Putamen (tissue), 1 donor: ENCODE data around the gene GMDS.
"Not testable (repeated sequence)": the region's sequence is repeated elsewhere in the genome, so short reads cannot be mapped to it uniquely, and the experiment has no call there.

Experiments used
- DNase-seq: peaks from one replicate; pipeline ENCODE4 v3.0.0-alpha.2; 2016; ENCODE audit warnings: low spot score

GMDS gene

GRCh38 chr6:1770968-1771723, 474.3 kb downstream of the GMDS start:
- no peak for DNase-seq

- no peak for DNase-seq
Observed at GRCh38 chr6:1770435-1770843, 475.0 kb downstream of the GMDS start.

GRCh38 chr6:1767481-1768246, 477.7 kb downstream of the GMDS start:
- no peak for DNase-seq

- no peak for DNase-seq
Observed at GRCh38 chr6:1766654-1767053, 478.8 kb downstream of the GMDS start.

GRCh38 chr6:1765160-1765903, 480.1 kb downstream of the GMDS start:
- DNase-seq: no peak

GRCh38 chr6:1764397-1764987, 480.9 kb downstream of the GMDS start:
- no peak for DNase-seq

GRCh38 chr6:1763404-1763803, 482.0 kb downstream of the GMDS start:
- DNase-seq: no peak

- no peak for DNase-seq
Observed at GRCh38 chr6:1762203-1762602, 483.2 kb downstream of the GMDS start.

GRCh38 chr6:1761477-1761877, 483.9 kb downstream of the GMDS start:
- DNase-seq: no peak

GRCh38 chr6:1760876-1761275, 484.5 kb downstream of the GMDS start:
- no peak for DNase-seq

GRCh38 chr6:1759870-1760269, 485.5 kb downstream of the GMDS start:
- no peak for DNase-seq

GRCh38 chr6:1758076-1758679, 487.2 kb downstream of the GMDS start:
- DNase-seq: no peak

- DNase-seq: no peak
Observed at GRCh38 chr6:1757131-1757530, 488.3 kb downstream of the GMDS start.

- no peak for DNase-seq
Observed at GRCh38 chr6:1756472-1757129, 488.8 kb downstream of the GMDS start.

GRCh38 chr6:1751063-1751462, 494.3 kb downstream of the GMDS start:
- DNase-seq: not testable (repeated sequence)

GRCh38 chr6:1749041-1749440, 496.4 kb downstream of the GMDS start:
- no peak for DNase-seq

- DNase-seq: no peak
Observed at GRCh38 chr6:1747531-1747930, 497.9 kb downstream of the GMDS start.

GRCh38 chr6:1747003-1747402, 498.4 kb downstream of the GMDS start:
- no peak for DNase-seq

- DNase-seq: no peak
Observed at GRCh38 chr6:1745814-1746213, 499.6 kb downstream of the GMDS start.

- no peak for DNase-seq
Observed at GRCh38 chr6:1744543-1744942, 500.9 kb downstream of the GMDS start.

GRCh38 chr6:1739680-1740079, 505.7 kb downstream of the GMDS start:
- DNase-seq: no peak
